Uterus (tissue), 2 donors: ENCODE data around the gene TMEM94.

Source experiments
- CTCF ChIP-seq, 4 experiments: fragments of 200-600 bp in 2 of 4; fragments of 450-650 bp in 2 of 4; sonication (generic) in 2 of 4; IDR thresholded peaks; one replicate each; pipeline ENCODE4 v1.5.1; 2016 to 2019; ENCODE audit warnings: antibody characterized with exemption in 4 of 4, mild to moderate bottlenecking in 2 of 4, moderate library complexity in 1 of 4
- POLR2A ChIP-seq, 2 donors: fragments of 450-650 bp; IDR thresholded peaks; one replicate each; pipeline ENCODE4 v1.6.1; 2016; ENCODE audit warnings: antibody characterized with exemption in 2 of 2, mild to moderate bottlenecking in 1 of 2, moderate library complexity in 1 of 2

- TF ChIP-seq CTCF (IDR thresholded peaks at IDR 0.05) = no peak
- no peak for TF ChIP-seq POLR2A (IDR thresholded peaks at IDR 0.05)
These were observed 79.9 kb downstream of the TMEM94 start for GRCh38 chr17:75536366-75536765.
